Stimulated activated naive CD4-positive, alpha-beta T cell treated with Interleukin-2 at 50 U/mL for 16 hours (primary cell): ENCODE measurements around the gene S100PBP.

Source experiments
- DNase-seq: peaks from one replicate; lab custom pipeline; 2025; lab: John Stamatoyannopoulos, UW

Gene S100PBP

GRCh38 chr1:32830092-32830852 lies 12.8 kb downstream of the S100PBP start:
- DNase-seq, result no peak

DNA sequence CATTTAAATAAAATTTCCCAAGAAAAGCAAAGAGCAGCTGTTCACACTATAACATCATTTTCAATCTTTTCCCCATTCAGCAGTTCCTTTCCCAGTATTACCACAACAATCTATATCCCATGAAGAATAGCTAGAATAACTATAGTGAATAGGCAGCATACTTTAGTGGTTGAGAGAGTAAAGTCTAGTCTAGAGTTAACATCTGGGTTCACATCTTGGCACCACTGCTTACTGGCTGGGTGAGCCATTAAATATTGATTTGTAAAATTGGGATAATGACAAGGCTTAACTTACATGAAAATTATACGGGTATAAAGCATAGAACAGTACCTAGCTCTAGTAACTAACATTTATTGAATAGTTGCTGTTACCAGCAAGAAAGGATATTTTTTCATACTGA lies 14.4 kb downstream of the S100PBP start:
- DNase-seq, result no peak

GRCh38 chr1:32848354-32849063 lies 31.1 kb downstream of the S100PBP start:
- no peak for DNase-seq

DNA sequence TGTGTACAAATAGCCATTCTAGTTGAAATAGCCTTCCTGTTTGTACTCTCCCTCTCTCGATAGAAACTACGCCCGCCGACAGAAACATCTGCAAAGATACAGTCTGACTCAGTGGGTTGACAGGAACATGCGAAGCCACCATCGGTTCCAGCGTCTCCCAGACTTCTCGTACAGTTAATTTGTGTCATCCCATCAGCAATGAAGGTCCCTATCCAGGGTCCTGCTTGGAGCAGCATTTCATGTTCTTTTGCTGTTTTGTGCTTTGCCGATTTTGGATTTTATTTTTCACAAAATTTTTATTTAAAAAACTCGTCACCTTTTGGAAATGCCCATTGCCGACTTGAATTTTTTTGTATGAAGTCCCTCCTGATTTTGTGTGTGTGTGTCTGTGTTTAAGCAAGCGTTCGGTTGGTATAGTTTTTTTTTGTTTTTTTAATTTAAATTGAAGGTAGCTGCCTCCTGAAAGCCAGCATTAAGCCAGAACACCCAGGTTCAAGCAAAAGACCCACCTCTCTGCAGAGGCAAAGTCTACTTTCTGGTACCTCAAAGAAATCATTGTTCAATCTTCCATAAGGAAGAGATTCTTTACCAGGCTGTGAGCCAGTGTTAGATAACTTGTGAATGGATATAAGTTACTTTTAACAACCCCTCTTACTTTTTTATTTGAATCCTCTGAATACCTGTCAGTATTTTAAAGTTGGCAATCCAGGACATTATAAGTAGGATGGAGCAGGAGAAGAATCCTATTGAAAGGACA lies 38.6 kb downstream of the S100PBP start:
- no peak for DNase-seq

GRCh38 chr1:32858136-32858535 lies 40.7 kb downstream of the S100PBP start:
- no peak for DNase-seq

- no peak for DNase-seq
Measured at GRCh38 chr1:32858791-32859190, 41.3 kb downstream of the S100PBP start.

DNA sequence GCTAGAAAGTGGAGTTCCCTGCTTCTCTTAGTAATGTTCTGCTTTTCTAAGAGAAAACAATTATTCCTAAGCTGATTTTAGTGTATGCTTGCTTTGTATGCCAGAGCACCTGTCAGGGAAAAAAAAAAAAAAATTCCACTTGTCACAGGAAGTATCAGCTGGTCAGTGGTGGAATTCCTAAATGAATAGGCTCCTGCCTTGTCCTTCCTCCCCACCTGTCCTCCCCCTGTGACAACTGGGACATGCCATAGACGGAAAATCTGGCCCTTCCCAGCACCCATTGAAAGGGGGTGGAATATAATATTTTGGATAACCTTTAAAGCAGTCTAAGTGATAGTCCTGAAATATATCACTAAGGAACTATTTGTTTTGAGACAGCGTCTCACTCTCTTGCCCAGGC lies 42.5 kb downstream of the S100PBP start:
- DNase-seq, result no peak

GRCh38 chr1:32860566-32860965 lies 43.1 kb downstream of the S100PBP start:
- DNase-seq, result no peak

- no peak for DNase-seq
Measured at GRCh38 chr1:32861904-32862695, 44.6 kb downstream of the S100PBP start.

- DNase-seq, result no peak
Measured at GRCh38 chr1:32863218-32863880, 45.9 kb downstream of the S100PBP start.

DNA sequence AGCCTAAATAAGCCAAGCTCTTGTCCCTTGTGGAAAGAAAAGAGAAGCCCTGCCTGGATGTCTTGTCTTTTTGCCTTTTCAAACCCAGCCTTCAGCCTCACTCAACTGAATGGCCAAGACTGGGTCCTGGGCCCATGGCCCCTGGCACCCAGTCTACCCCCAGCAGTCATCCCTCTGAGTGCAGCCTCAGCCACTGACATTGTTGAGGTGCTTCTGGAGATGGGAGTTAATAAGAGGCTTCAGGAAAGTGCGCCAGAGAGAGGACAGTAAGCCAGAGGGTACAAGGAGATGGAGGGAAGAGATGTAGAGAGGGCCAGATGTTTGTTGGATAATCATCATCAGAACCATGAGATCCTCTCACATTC lies 46.4 kb downstream of the S100PBP start:
- no peak for DNase-seq

DNA sequence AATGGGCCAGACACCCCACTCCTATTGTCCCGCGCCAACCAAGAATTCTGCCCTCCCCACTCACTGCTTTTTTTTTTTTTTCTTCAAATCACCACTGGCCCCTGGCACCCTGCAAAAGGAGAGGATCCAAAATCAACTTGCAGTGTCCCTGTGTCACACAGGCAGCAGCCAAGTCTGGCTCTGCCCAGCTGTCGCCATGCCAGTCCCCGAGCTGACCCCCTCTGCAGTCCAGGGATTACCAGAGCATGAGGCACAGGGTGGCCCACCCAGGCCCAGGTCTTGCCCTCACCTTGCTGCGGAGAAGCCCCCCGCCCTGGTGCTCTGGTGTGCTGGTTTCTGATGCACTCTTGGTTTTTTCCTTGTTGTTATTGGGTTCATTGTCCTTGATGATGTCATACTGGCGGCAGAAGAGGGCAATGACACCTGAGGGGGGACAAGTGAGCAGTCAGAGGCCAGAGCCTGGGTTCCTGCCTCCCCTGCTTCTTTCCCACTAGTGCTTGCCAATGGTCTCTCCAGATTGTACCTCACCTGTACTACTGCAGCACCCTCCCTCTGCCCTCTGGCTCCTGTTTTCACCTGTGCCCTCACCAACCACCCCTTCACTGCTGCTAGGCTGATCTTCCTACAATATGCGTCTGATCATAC lies 47.0 kb downstream of the S100PBP start:
- DNase-seq, result no peak

- no peak for DNase-seq
Measured at GRCh38 chr1:32865639-32866405, 48.4 kb downstream of the S100PBP start.

- no peak for DNase-seq
Measured at GRCh38 chr1:32867151-32867550, 49.7 kb downstream of the S100PBP start.

DNA sequence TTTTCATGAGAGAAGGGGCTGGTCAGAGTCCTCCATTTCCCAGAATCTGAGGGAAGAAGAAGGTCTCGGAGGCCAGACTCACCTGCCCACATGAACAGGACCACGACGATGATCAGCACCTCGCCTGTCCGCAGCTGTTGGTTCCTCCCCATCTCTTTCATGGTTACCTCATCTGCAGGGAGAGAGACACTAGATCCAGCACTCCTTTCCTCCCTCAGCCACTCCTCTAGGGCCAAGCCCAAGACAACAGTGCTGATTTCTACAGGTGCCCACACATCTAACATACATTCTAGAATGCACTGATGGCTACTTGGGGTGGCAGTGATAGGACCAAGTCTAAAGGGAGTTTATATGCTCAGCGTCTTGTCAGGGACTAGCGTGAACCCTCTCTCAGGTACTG lies 50.2 kb downstream of the S100PBP start:
- DNase-seq, result no peak

- DNase-seq, result no peak
Measured at GRCh38 chr1:32868085-32868484, 50.6 kb downstream of the S100PBP start.

DNA sequence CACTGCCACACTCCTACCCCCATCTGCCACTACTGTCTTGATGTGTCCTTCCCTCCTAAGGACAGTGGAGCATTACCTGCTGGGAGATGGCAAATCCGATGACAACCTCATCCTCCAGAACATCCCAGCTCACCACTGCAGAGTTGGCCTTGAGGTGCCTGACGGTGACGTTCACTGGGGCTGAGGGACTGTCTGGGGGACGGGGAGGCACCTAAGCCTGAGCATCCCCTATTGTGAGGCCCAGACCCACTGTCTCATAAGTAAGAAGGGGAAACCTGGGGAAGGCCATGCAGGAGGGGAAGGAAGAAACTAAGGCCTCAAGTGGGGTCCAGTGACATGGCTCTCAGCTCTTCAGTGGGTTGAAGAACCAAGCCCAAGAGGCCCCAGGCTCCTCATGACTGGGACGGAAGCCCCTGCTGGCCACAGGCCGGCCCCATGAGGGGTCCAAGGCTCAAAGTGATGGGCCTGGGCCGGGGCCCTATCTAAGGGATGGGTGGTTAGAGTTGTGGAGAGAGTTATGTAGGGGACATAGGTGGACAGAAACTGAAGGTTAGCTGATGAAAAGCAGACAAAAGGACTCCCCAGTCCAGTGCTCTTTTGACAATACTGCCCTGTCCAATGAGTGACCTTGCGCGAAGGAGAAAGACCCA lies 51.5 kb downstream of the S100PBP start:
- no peak for DNase-seq

DNA sequence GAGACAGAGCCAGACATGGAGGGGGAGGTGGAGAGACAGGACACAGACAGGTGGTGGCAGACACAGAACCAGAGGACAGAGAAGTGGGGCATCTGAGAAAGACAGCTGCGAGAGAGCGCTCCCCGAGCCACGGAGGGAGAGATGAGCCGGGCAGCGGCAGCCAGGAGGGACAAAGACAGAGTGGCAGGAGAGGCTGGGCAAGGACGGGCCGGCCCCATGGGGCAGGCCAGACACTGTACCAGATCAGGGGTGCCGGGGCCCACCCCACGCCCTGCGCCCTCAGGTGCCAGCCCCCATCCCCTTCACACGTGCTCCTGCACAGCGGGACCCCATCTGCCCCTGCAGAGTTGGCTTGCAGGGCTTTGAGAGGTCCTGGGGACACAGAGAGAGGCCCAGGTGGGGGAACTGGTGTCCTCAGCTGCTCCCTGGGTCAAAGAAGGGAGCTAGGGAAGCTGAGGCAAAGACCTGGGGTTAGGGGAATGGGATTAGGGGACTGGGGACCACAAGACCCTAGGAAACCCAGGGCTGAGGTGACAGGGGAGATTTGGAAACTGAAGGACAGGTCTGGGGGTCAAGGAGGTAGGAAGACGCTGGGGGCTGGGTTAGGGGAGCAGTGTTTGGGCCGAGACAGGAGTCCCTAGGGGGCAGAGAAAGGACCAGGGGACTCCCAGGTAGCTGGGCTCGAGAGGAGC lies 52.6 kb downstream of the S100PBP start:
- DNase-seq, result no peak
